Erythroblast (primary cell): ENCODE results near the gene DGKD.

Experiments used
- GATA1 ChIP-seq: IDR thresholded peaks from 2 replicates; pipeline ENCODE4 v1.6.1; 2011; ENCODE audit warnings: low read depth, mild to moderate bottlenecking, control low read depth, low read length, moderate library complexity
- POLR2A ChIP-seq: IDR thresholded peaks from 2 replicates; pipeline ENCODE4 v1.6.1; 2011; ENCODE audit warnings: mild to moderate bottlenecking, low read length

GRCh38 chr2:233449921-233450863 is 95.9 kb downstream of the DGKD start:
- no peak for TF ChIP-seq POLR2A
- TF ChIP-seq GATA1: no peak
